ENCODE measurements around the gene KRT25.

Gene KRT25

GRCh38 chr17:40699853-40700252, 55.3 kb downstream of the KRT25 start:
- no peak for DNase-seq
- H3K9me3 ChIP-seq (replicated peaks; ENCODE audit: insufficient read depth, low read length): no peaks in the 10 kb centered on the region
- H3K27me3 ChIP-seq (replicated peaks; ENCODE audit: insufficient read depth, low read length): no peaks in the 10 kb centered on the region
- TF ChIP-seq EZH2 (optimal IDR thresholded peaks at IDR 0.05; ENCODE audit: low read depth, low read length) (no peak), CTCF (IDR thresholded peaks at IDR 0.05; ENCODE audit: low read length) (no peak), EZH2phosphoT487 (IDR thresholded peaks at IDR 0.05; ENCODE audit: low read length) (no peak)
- H3K4me1 ChIP-seq (ENCODE audit: low read length): no peaks in the 10 kb centered on the region
- no peaks in the 10 kb centered on the region for H3F3A ChIP-seq (ENCODE audit: insufficient read depth, low read length)
- no peak overlapping the region for H3K4me3 ChIP-seq (ENCODE audit: low read length)
- no peaks in the 10 kb centered on the region for H3K36me3 ChIP-seq (replicated peaks; ENCODE audit: insufficient read depth, low read length)
- H3K27ac ChIP-seq (ENCODE audit: low read length): no peak overlapping the region
- H2AFZ ChIP-seq (ENCODE audit: low read length): no peak overlapping the region
- H3K9me2 ChIP-seq (replicated peaks; ENCODE audit: insufficient read depth, low read length): no peaks in the 10 kb centered on the region
- no peak overlapping the region for H3K4me2 ChIP-seq (ENCODE audit: low read depth, low read length)
- no peaks in the 10 kb centered on the region for H3K79me2 ChIP-seq (ENCODE audit: low read length)
- H3K9ac ChIP-seq (ENCODE audit: low read length): no peak overlapping the region
- H4K20me1 ChIP-seq (ENCODE audit: insufficient read depth, low read length): no peaks in the 10 kb centered on the region

GRCh38 chr17:40699371-40699770, 55.8 kb downstream of the KRT25 start:
- no peak overlapping the region for H3K4me2 ChIP-seq (ENCODE audit: low read depth, low read length)
- no peaks in the 10 kb centered on the region for H4K20me1 ChIP-seq (ENCODE audit: insufficient read depth, low read length)
- no peaks in the 10 kb centered on the region for H3K9me3 ChIP-seq (replicated peaks; ENCODE audit: insufficient read depth, low read length)
- DNase-seq: no peak
- H3F3A ChIP-seq (ENCODE audit: insufficient read depth, low read length): no peaks in the 10 kb centered on the region
- no peaks in the 10 kb centered on the region for H3K79me2 ChIP-seq (ENCODE audit: low read length)
- no peak for TF ChIP-seq EZH2 (optimal IDR thresholded peaks at IDR 0.05; ENCODE audit: low read depth, low read length)
- TF ChIP-seq EZH2phosphoT487 (IDR thresholded peaks at IDR 0.05; ENCODE audit: low read length): no peak
- TF ChIP-seq CTCF (IDR thresholded peaks at IDR 0.05; ENCODE audit: low read length): no peak
- no peak overlapping the region for H3K4me3 ChIP-seq (ENCODE audit: low read length)
- no peaks in the 10 kb centered on the region for H3K9me2 ChIP-seq (replicated peaks; ENCODE audit: insufficient read depth, low read length)
- no peak overlapping the region for H3K27ac ChIP-seq (ENCODE audit: low read length)
- no peak overlapping the region for H2AFZ ChIP-seq (ENCODE audit: low read length)
- H3K4me1 ChIP-seq (ENCODE audit: low read length): no peaks in the 10 kb centered on the region
- H3K27me3 ChIP-seq (replicated peaks; ENCODE audit: insufficient read depth, low read length): no peaks in the 10 kb centered on the region
- H3K36me3 ChIP-seq (replicated peaks; ENCODE audit: insufficient read depth, low read length): no peaks in the 10 kb centered on the region
- H3K9ac ChIP-seq (ENCODE audit: low read length): no peak overlapping the region

All from MM.1S (cell line).